Upper lobe of left lung (tissue), 6 donors: ENCODE data around the gene ZNF718. TPM values are rescaled to one million over a fixed set of nuclear protein-coding genes. Genes with fewer than 3 reads are reported as not detected.
A peak's percentile ranks its signal among the peaks of the same experiment; 100 is the strongest.

Experiments used
- ATAC-seq, 2 donors: fragments of 200-7000 bp; cut with Tn5 transposase; one replicate each; pipeline ENCODE4 v1.9.1; 2022; ENCODE audit warnings: mild to moderate bottlenecking in 2 of 2, moderate library complexity in 2 of 2; ENCODE audit not compliant: low FRiP score in 2 of 2
- DNase-seq, 2 donors: peaks; one replicate each; pipeline ENCODE4 v3.0.0-alpha.2; 2019 to 2020
- H3K27ac ChIP-seq, 4 donors: fragments of 200-600 bp; sonication (generic); one replicate each; pipeline ENCODE4 v1.5.1; 2016 to 2019
- H3K27me3 ChIP-seq, 4 donors: fragments of 200-600 bp; sonication (generic); one replicate each; pipeline ENCODE4 v1.5.1; 2017 to 2019
- H3K36me3 ChIP-seq, 4 donors: fragments of 200-600 bp; sonication (generic); one replicate each; pipeline ENCODE4 v1.5.1; 2016 to 2019
- H3K4me1 ChIP-seq, 4 donors: fragments of 200-600 bp; sonication (generic); one replicate each; pipeline ENCODE4 v1.5.1; 2018 to 2019
- H3K4me3 ChIP-seq, 4 donors: fragments of 200-600 bp; sonication (generic); one replicate each; pipeline ENCODE4 v1.5.1; 2017 to 2019; ENCODE audit warnings: mild to moderate bottlenecking in 2 of 4, moderate library complexity in 1 of 4
- H3K9me3 ChIP-seq, 4 donors: fragments of 200-600 bp; sonication (generic); one replicate each; pipeline ENCODE4 v1.5.1; 2018 to 2019
- EP300 ChIP-seq, 4 donors: sonication (generic); formaldehyde crosslinking; IDR thresholded peaks; one replicate each; pipeline ENCODE4 v1.5.1; 2017; ENCODE audit warnings: antibody characterized with exemption in 4 of 4, control low read depth in 2 of 4
- POLR2A ChIP-seq, 4 donors: fragments of 450-650 bp; IDR thresholded peaks; one replicate each; pipeline ENCODE4 v1.5.1; 2016 to 2017; ENCODE audit warnings: antibody characterized with exemption in 4 of 4, mild to moderate bottlenecking in 2 of 4
- POLR2AphosphoS5 ChIP-seq, 2 donors: sonication (generic); formaldehyde crosslinking; IDR thresholded peaks; one replicate each; pipeline ENCODE4 v1.5.1; 2017; ENCODE audit warnings: antibody characterized with exemption in 2 of 2
- WGBS, 2 donors: methylation state at CpG; one replicate each; pipeline ENCODE4 v1.1.5; 2017 to 2018; 5-methylcytosine and 5-hydroxymethylcytosine counted together
- total RNA-seq, 6 donors: library from RNA; depleted of rRNA in 4 of 6; stranded (reverse); fragments of >200 nt in 4 of 6; gene quantifications; one replicate each; pipeline versions ENCODE4 v1.1.0 to v1.2.1, GENCODE V29; 2016 to 2021
- TF ChIP-seq, protein P1 (sequence below), 6 experiments: fragments of 450-650 bp in 4 of 6; fragments of 200-600 bp in 2 of 6; sonication (generic) in 2 of 6; IDR thresholded peaks; one replicate each; pipeline ENCODE4 v1.5.1; 2016 to 2019; ENCODE audit warnings: antibody characterized with exemption in 6 of 6
- donor health status: DM: no; HTN: no; CAD: no; lungs with moderate emphysema.
- donor health status: DM: no; HTN: yes; CAD: no; lungs with severe emphysema.

ZNF718 gene
- total RNA-seq, 6 donors from 2014 or later = 4.7 to 15.7 (median 5.8) TPM

DNA sequence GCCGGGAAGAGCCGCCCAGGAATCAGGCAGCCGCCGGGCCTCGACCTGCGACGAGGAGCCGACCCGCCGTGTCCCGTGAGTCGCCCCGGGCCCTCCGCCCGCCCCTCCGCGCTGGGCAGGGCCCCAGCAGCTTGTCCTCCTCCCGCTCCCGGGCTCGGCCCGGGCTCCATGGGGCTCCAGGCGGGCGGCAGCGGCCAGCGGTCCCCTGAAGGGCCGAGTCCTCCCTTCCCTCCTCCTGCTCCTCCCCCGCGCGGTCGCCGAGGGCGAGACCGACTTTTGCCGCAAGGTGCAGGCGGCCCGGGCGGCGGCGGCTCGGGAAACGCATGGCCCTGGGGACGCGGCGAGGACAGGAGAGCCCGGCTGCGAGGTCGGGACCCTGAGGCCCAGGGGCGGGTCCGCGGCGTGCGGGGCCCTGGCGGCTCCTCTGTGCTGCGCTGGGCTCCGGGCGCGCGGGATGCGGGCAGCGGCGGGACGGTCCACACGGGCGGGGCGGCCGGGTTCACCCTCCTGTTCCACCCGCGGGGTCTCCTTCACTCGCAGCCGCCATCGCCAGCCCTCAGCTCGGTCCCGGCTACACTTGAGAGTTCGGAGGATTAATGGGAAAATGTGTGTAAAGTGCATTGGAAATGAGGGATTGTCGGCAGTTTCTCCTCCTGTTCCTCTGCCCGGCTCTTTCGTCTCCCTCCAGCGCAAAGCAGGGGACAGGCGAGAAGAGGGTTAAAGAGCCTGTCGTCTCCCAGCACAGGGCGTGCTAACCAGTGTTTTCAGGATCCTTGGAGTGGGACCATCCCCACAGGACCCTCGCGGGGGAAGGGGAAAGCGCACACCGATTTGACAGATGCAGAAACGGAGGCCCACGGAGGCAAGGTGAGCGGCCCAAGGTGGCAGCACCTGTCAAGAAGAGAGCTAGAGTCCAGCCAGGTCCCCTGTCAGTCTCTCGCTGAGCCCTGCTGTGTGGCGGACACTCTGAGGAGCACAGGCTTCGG, 16.6 kb upstream of the ZNF718 start:
- DNase-seq (peak in 1 of 2 donors; percentile 79), ATAC-seq (no peak)
- peaks cover 0 to 13% (median 1%) of the 10 kb centered on the region in 4 donors for H3K4me1 ChIP-seq
- H3K4me3 ChIP-seq = peak overlapping the region in 1 of 4 donors; percentile 32
- TF ChIP-seq, protein P1, sequence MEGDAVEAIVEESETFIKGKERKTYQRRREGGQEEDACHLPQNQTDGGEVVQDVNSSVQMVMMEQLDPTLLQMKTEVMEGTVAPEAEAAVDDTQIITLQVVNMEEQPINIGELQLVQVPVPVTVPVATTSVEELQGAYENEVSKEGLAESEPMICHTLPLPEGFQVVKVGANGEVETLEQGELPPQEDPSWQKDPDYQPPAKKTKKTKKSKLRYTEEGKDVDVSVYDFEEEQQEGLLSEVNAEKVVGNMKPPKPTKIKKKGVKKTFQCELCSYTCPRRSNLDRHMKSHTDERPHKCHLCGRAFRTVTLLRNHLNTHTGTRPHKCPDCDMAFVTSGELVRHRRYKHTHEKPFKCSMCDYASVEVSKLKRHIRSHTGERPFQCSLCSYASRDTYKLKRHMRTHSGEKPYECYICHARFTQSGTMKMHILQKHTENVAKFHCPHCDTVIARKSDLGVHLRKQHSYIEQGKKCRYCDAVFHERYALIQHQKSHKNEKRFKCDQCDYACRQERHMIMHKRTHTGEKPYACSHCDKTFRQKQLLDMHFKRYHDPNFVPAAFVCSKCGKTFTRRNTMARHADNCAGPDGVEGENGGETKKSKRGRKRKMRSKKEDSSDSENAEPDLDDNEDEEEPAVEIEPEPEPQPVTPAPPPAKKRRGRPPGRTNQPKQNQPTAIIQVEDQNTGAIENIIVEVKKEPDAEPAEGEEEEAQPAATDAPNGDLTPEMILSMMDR (IDR thresholded peaks at IDR 0.05) = no peak
- TF ChIP-seq POLR2AphosphoS5 (IDR thresholded peaks at IDR 0.05) = no peak
- no peak for TF ChIP-seq POLR2A (IDR thresholded peaks at IDR 0.05)
- no peak for TF ChIP-seq EP300 (IDR thresholded peaks at IDR 0.05)
- no peak overlapping the region for H3K27ac ChIP-seq
- H3K9me3 ChIP-seq = peaks cover 0 to 57% (median 40%) of the 10 kb centered on the region in 4 donors
- H3K27me3 ChIP-seq = peaks cover 0 to 24% (median 16%) of the 10 kb centered on the region in 4 donors
- WGBS, 2 donors = 11 to 21% methylated on average over 15 to 81 of the region's 91 CpGs
- no peaks in the 10 kb centered on the region for H3K36me3 ChIP-seq

DNA sequence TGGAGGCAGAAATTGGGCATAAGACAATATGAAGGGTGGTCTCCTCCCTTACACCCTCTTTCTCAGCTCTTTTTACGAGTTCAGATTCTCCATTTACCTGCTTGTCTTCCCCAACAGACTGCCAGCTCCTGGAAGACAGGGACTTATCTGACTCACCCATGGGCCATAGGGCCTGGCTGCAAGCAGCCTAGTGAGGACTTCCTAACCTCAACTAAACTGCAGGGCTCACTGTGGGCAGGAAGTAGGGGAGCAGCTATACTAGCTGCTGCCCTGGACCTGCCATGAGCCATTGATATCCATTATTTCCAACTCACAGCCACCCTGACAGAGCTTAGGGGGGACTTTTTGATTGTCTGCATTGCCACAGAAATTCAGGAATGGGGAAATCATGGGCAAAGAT, 11.5 kb upstream of the ZNF718 start:
- Histone ChIP-seq H3K27ac (no peak overlapping the region), H3K4me3 (no peak overlapping the region), H3K36me3 (no peaks in the 10 kb centered on the region), H3K9me3 (peaks cover 0 to 27% (median 16%) of the 10 kb centered on the region in 4 donors), H3K4me1 (peaks cover 0 to 5% (median 0%) of the 10 kb centered on the region in 4 donors), H3K27me3 (peaks cover 0 to 13% (median 6%) of the 10 kb centered on the region in 4 donors)
- TF ChIP-seq POLR2A (IDR thresholded peaks at IDR 0.05) (no peak), POLR2AphosphoS5 (IDR thresholded peaks at IDR 0.05) (no peak), EP300 (IDR thresholded peaks at IDR 0.05) (no peak)
- TF ChIP-seq, protein P1 (IDR thresholded peaks at IDR 0.05) = no peak
- ATAC-seq = no peak
- WGBS, 2 donors = 62 to 79% methylated on average over 1 of the region's 1 CpG
- DNase-seq = no peak

DNA sequence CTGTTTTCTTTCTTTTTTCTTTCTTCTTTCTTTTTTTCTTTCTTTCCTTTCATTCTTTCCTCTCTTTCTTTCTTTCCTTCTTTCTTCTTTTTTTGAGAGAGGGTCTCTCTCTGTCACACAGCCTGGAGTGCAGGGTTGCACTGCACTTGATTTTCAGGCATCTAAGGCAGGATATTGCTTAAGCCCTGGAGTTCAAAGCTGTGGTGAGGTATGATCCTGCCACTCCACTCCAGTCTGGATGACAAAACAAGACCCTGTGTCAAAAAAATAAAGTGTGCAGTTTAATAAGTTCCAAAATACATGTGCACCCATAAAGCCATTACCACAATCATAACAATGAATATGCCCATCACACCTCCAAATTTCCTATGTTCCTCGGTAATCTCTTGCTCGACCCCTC, 10.6 kb upstream of the ZNF718 start:
- DNase-seq (no peak), ATAC-seq (no peak)
- Histone ChIP-seq H3K9me3 (peaks cover 0 to 19% (median 11%) of the 10 kb centered on the region in 4 donors), H3K4me3 (no peak overlapping the region), H3K27ac (no peak overlapping the region), H3K27me3 (peaks cover 0 to 4% (median under 1%) of the 10 kb centered on the region in 4 donors), H3K4me1 (no peaks in the 10 kb centered on the region), H3K36me3 (no peaks in the 10 kb centered on the region)
- TF ChIP-seq EP300 (IDR thresholded peaks at IDR 0.05) = no peak
- TF ChIP-seq POLR2A (IDR thresholded peaks at IDR 0.05) = no peak
- TF ChIP-seq, protein P1 (IDR thresholded peaks at IDR 0.05) = no peak
- no peak for TF ChIP-seq POLR2AphosphoS5 (IDR thresholded peaks at IDR 0.05)
- WGBS, 2 donors = 91 to 94% methylated on average over 2 of the region's 2 CpGs

DNA sequence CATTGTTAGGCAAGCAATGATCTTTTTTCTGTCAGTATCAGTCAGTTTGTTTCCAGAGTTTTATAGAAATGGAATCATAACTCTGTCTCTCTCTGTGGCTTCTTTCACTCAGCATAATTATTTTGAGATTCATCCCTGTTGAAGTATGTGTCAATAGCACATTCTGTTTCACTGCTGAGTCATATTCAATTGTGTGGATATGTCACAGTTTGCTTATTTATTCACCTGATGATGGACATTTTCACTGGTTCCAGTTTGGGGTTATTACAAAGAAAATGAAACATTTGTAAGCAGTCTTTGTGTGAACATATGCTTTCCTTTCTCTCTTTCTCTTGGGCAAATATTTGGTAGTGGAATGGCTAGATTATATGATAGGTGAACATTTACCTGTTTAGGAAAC, 10.2 kb upstream of the ZNF718 start:
- Histone ChIP-seq H3K27ac (no peak overlapping the region), H3K9me3 (peaks cover 0 to 15% (median 9%) of the 10 kb centered on the region in 4 donors), H3K36me3 (no peaks in the 10 kb centered on the region), H3K4me1 (no peaks in the 10 kb centered on the region), H3K27me3 (no peaks in the 10 kb centered on the region), H3K4me3 (no peak overlapping the region)
- TF ChIP-seq, protein P1 (IDR thresholded peaks at IDR 0.05) = no peak
- TF ChIP-seq POLR2AphosphoS5 (IDR thresholded peaks at IDR 0.05) (no peak), POLR2A (IDR thresholded peaks at IDR 0.05) (no peak), EP300 (IDR thresholded peaks at IDR 0.05) (no peak)
- ATAC-seq (no peak), DNase-seq (no peak)
